HG02840 (cell line): ENCODE measurements around the gene CALU.

Experiments
- ATAC-seq: cut with Tn5 transposase; IDR thresholded peaks from one replicate; pipeline ENCODE4 v1.9.1; 2021; ENCODE audit warnings: mild to moderate bottlenecking, moderate library complexity, moderate number of reproducible peaks; ENCODE audit not compliant: unreplicated experiment, low FRiP score

CALU gene

DNA sequence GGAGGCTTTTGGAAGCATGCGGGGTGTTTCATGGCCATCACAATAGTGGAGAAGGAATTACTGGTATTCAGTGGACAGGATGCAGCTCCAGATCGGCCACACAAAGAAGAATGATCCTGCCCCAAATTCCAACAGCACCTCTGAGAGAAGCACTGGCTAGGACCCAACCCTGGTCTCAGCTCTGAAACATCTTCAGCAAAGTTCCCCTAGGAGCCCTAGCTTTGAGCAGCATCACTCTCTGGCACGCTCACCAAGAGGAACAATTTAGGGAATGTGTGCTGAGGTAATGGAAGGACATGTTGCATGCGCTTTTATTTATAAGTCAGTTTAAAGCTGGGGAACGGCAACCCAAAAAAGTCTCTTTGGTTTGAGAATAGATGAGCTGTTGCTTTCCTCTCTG is 42.0 kb downstream of the CALU start:
- ATAC-seq, result no peak

GRCh38 chr7:128781851-128782250 is 42.7 kb downstream of the CALU start:
- ATAC-seq, result no peak

GRCh38 chr7:128783143-128783861 is 44.1 kb downstream of the CALU start:
- no peak for ATAC-seq

DNA sequence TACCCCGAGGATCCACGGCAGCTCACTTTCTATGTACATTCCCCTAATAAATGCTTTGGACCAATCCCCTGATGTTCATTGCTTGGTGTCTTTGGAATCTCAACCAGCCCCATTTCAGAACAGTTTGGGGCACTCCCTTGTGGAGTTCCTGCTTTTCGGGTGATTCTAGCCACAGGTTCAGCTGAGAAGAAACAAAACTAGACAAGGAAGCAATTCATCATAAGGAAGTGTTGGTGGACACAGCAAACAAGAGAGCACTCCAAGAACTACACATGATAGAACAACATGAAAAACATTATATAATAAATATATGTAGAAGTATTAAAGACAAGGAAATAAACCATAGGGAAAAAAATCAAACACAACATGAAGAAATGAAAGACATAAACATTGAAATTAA is 46.6 kb downstream of the CALU start:
- ATAC-seq, result no peak

- ATAC-seq, result no peak
Observed at GRCh38 chr7:128788446-128789412, 49.6 kb downstream of the CALU start.

DNA sequence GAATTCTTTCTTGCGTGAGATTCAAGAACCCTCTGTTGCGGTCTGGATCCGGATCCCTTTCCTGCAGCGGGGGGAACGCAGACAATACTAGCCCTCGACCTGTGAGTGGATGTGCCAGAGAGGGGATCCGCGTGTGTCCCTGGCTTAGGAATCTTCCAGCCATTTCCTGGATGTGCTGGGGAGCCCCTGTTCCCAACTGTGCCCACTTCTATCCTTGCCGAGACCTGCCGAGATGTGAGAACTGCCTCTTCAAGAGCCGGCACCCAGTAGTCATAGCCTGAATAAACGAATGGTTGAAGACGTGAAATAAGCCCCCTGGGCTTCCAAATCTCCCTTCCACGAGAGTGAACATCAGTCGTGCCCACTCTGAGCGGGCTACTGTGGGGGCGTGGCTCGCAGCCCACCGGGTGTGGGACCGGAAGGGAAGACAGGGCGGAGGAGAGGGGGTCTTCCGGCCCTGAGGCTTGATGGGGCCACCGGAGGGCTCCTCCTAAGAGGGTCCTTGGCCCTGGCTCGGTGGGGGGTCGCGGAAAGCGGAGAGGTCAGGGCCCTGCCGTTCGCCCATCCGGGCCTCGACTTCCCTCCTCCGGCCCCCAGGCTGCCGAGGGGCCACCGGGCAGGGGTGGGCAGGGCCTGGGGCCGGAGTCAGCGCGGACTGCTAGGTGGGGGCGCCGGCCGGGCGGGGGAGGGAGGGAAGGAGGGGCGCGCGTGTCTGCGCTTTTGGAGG is 51.3 kb downstream of the CALU start:
- no peak for ATAC-seq

- ATAC-seq, result no peak
Observed at GRCh38 chr7:128791121-128791971, 52.2 kb downstream of the CALU start, which contains the start of gene CCDC136. CCDC136 (plus strand) TSS chr7:128791968; CDS start chr7:128792412, 444 bp downstream.

GRCh38 chr7:128791972-128792327 is 52.8 kb downstream of the CALU start:
- ATAC-seq, result no peak

DNA sequence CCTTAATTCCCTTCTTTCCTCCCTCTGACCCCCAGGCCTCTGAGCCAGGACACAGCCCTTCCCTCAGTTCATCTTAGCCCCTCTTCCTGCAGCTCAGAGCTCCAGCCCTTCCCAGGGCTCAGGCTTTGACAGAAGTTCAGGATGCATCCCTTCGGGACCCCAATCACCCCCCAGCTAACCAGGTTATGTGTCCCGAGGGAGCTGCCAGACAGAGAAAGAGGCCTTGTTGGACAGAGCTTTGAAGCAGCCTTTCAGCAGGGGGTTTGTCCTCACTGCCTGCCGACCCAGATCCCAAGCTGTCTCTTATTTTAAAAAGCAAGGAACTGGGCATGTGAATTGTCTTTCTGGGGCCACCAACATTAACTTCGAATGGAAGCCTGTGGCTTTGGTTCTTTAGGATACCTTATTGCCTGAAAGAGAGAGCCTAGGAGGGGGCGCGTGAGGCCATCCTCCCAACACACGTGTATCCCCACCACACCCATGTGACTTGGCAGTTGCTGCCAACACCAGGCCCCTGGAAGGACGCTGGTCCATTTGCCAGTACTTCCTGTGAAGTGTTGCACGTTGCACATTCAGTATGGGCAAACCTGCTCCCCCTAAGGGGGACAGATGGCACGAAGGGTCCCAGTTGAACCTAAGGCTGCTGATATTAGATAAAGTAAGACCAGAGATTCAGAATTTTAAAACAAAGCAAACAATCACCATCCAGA is 53.5 kb downstream of the CALU start:
- ATAC-seq, result no peak

DNA sequence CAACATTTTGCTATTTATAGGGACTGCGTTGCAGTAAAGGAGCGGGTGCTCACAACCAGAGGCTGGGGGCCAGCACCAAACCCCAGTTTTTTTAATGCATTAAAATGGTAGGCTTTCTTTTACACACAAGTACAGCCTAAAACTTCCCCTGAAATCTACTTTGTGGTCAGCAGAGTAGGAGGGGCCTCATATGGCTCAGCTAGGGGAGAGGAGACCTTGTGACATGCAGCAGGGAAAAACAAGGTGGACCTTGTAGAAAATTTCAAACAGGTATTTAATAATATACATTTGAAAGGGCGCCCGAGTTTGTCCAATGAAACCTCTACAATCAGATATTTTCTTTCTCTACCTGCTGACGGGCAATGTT is 54.0 kb downstream of the CALU start:
- no peak for ATAC-seq

DNA sequence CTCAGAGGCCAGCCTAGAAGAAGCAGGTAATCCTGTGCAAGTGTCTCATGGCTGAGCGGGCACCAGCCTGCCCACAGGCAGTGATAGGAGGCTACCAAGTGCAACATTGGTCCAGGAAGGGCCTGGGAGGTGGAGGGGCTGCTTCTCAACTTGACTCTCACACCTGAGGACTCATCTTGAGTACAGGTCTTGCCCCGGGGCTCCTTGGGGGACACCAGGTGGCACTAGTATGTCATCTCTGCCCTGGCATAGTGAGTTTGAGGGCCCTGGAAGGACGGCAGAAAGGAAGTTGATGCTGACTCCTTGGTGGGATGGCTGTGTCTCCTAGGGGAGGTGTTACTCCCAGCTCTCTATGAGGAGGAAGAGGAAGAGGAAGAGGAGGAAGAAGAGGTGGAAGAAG is 54.9 kb downstream of the CALU start:
- no peak for ATAC-seq

GRCh38 chr7:128794436-128794835 is 55.3 kb downstream of the CALU start:
- ATAC-seq, result no peak

GRCh38 chr7:128795129-128795528 is 56.0 kb downstream of the CALU start:
- ATAC-seq, result no peak

- no peak for ATAC-seq
Observed at GRCh38 chr7:128796327-128796726, 57.2 kb downstream of the CALU start.

DNA sequence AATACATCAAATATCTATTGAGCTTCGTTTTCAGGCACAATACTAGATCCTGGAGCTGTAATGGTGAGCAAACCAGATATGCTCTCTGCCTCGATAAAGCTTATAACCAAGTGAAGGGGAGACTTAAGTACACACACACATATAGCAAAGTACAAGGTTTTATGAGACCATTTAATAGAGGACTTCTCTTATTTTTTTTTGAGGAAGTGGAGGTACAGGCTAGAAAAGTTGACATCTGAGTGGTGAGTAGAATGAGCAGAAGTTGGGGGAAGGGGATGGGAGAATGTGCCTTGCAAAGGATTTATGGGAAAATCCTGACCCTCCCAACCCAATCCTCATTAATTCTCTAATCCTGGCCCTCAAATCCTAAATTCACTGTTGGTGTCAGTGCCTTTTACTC is 60.3 kb downstream of the CALU start:
- ATAC-seq, result no peak

DNA sequence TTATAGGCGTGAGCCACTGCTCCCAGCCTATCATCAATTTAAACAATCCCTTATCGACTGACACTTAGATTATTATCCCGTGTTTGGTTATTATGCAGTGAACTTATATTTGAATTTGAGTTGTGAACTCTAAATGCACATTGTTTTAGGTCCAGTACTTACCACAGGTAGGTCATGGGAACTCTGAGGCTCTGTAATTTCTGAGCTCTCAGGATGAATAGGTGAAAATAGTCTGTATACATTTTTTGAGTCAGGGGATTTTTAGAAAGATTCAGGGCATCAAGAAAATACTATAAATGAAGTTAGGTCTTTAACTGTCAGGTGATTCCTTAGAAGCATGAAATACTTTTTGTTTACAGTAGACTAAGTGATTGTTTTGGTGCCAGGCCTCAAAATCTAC is 61.4 kb downstream of the CALU start:
- no peak for ATAC-seq

DNA sequence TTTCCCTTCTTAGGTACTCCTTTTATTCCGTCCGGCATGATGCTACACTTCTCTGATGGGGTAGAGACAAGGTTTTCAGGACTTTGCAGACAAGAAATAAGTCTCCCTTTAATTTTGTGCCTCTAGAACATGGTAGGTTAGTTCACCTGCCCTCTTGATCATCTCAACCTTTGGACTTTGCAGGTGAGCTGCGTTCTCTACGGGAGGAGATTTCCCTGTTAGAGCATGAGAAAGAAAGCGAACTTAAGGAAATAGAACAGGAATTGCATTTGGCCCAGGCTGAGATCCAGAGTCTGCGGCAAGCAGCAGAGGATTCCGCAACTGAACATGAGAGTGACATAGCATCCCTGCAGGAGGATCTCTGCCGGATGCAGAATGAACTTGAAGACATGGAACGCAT is 61.8 kb downstream of the CALU start:
- ATAC-seq, result no peak

- no peak for ATAC-seq
Observed at GRCh38 chr7:128801667-128802418, 62.7 kb downstream of the CALU start.

GRCh38 chr7:128804484-128804883 is 65.3 kb downstream of the CALU start:
- no peak for ATAC-seq
